HepG2 (cell line): ENCODE data around the gene GNG4. TPM values are rescaled to one million over a fixed set of nuclear protein-coding genes. Genes with fewer than 3 reads are reported as not detected.

ENCODE experiments used
- ARID2 ChIP-seq: sonication (generic); formaldehyde crosslinking; IDR thresholded peaks from 2 replicates; pipeline ENCODE4 v1.8.1; 2022; ENCODE audit warnings: mild to moderate bottlenecking, missing genetic modification reagents, borderline replicate concordance
- CCDC6 ChIP-seq: sonication (generic); formaldehyde crosslinking; IDR thresholded peaks from 2 replicates; pipeline ENCODE4 v1.8.1; 2022; ENCODE audit warnings: mild to moderate bottlenecking, missing genetic modification reagents, moderate library complexity
- CEBPB ChIP-seq: IDR thresholded peaks from 2 replicates; pipeline ENCODE4 v1.6.1; 2011; ENCODE audit warnings: low read depth, low read length, improper control_type of control experiment, borderline replicate concordance
- CEBPG ChIP-seq: IDR thresholded peaks from 2 replicates; pipeline ENCODE4 v1.6.1; 2016
- EEA1 ChIP-seq: sonication (generic); formaldehyde crosslinking; IDR thresholded peaks from 2 replicates; pipeline ENCODE4 v1.5.1; 2020; ENCODE audit warnings: mild to moderate bottlenecking, missing genetic modification reagents, borderline replicate concordance
- ERF ChIP-seq: IDR thresholded peaks from 2 replicates; pipeline ENCODE4 v1.6.1; 2018; ENCODE audit warnings: missing biosample characterization, missing genetic modification reagents
- ETV5 ChIP-seq: IDR thresholded peaks from 2 replicates; pipeline ENCODE4 v1.6.1; 2018; ENCODE audit warnings: missing biosample characterization, missing genetic modification reagents, inconsistent platforms, borderline replicate concordance
- ETV6 ChIP-seq: sonication (generic); formaldehyde crosslinking; conservative IDR thresholded peaks from 2 replicates; pipeline ENCODE4 v1.4.0; 2020; ENCODE audit warnings: missing genetic modification reagents
- KDM5B ChIP-seq: sonication (generic); formaldehyde crosslinking; IDR thresholded peaks from 2 replicates; pipeline ENCODE4 v1.4.0; 2020; ENCODE audit warnings: missing genetic modification reagents, mild to moderate bottlenecking, borderline replicate concordance
- PHF20 ChIP-seq: sonication (generic); formaldehyde crosslinking; IDR thresholded peaks from 2 replicates; pipeline ENCODE4 v1.5.0; 2020; ENCODE audit warnings: mild to moderate bottlenecking, missing genetic modification reagents
- SOX5 ChIP-seq: IDR thresholded peaks from 2 replicates; pipeline ENCODE4 v1.6.1; 2016; ENCODE audit warnings: borderline replicate concordance
- ZBTB20 ChIP-seq: sonication (generic); formaldehyde crosslinking; IDR thresholded peaks from 2 replicates; pipeline ENCODE4 v1.8.1; 2023; ENCODE audit warnings: missing genetic modification reagents, low read depth, mild to moderate bottlenecking, borderline replicate concordance
- ZNF30 ChIP-seq: sonication (generic); formaldehyde crosslinking; IDR thresholded peaks from 2 replicates; pipeline ENCODE4 v1.5.0; 2020; ENCODE audit warnings: mild to moderate bottlenecking, missing genetic modification reagents
- ZNF326 ChIP-seq: sonication (generic); formaldehyde crosslinking; IDR thresholded peaks from 2 replicates; pipeline ENCODE4 v1.4.0; 2020; ENCODE audit warnings: missing genetic modification reagents, borderline replicate concordance
- ZNF557 ChIP-seq: sonication (generic); formaldehyde crosslinking; IDR thresholded peaks from 2 replicates; pipeline ENCODE4 v1.4.0; 2020; ENCODE audit warnings: missing genetic modification reagents
- ZNF564 ChIP-seq: sonication (generic); formaldehyde crosslinking; IDR thresholded peaks from 2 replicates; pipeline ENCODE4 v1.8.1; 2023; ENCODE audit warnings: mild to moderate bottlenecking, missing genetic modification reagents
- ZNF788 ChIP-seq: sonication (generic); formaldehyde crosslinking; IDR thresholded peaks from 2 replicates; pipeline ENCODE4 v1.5.0; 2020; ENCODE audit warnings: mild to moderate bottlenecking, missing genetic modification reagents, borderline replicate concordance
- polyA plus RNA-seq, 8 experiments: library from polyadenylated mRNA; depleted of rRNA in 3 of 8; stranded (reverse) in 7 of 8; unstranded in 1 of 8; fragments of >200 nt; fragmentation: Illumina TruSeq in 4 of 8; extraction: Trizol in 4 of 8; gene quantifications; 2 replicates each; pipeline versions ENCODE4 v1.2.1 to v1.2.3, GENCODE V29; 2011 to 2016; ENCODE audit warnings: low read depth in 4 of 8, missing spikeins in 1 of 8, mixed read lengths in 1 of 8; ENCODE audit not compliant: insufficient read depth in 1 of 8
- total RNA-seq, 5 experiments: library from RNA; depleted of rRNA; stranded (reverse); fragments of >200 nt; fragmentation: Illumina TruSeq; extraction: Trizol; gene quantifications; 2 replicates each; pipeline ENCODE4 v1.2.3, GENCODE V29; 2016; ENCODE audit warnings: low read depth in 1 of 5
- TF ChIP-seq, protein P1 (sequence below): sonication (generic); formaldehyde crosslinking; IDR thresholded peaks from 2 replicates; pipeline ENCODE4 v1.4.0; 2020; ENCODE audit warnings: missing genetic modification reagents
- TF ChIP-seq, protein P2 (sequence below): sonication (generic); formaldehyde crosslinking; IDR thresholded peaks from 2 replicates; pipeline ENCODE4 v1.4.0; 2020; ENCODE audit warnings: missing genetic modification reagents
- TF ChIP-seq, protein P3 (sequence below): sonication (generic); formaldehyde crosslinking; IDR thresholded peaks from 2 replicates; pipeline ENCODE4 v1.4.0; 2020; ENCODE audit warnings: missing genetic modification reagents
- TF ChIP-seq, protein P4 (sequence below): sonication (generic); formaldehyde crosslinking; IDR thresholded peaks from 2 replicates; pipeline ENCODE4 v1.8.0; 2022; ENCODE audit warnings: mild to moderate bottlenecking, missing genetic modification reagents

Gene GNG4
- total and polyA plus RNA-seq, 2 of the 13 experiments (the other 11 are each of a cell fraction or from before 2014, with no cell fraction given), result 27.1 to 69.5 TPM

GRCh38 chr1:235504494-235505222 is 144.9 kb downstream of the GNG4 start (continued):
- peak; percentile 60; the same call in 1 of the 2 replicates for TF ChIP-seq SOX5 (CRISPR knock-in tag)
- peak; percentile 84; the same call in 1 of the 2 replicates for TF ChIP-seq ZNF788 (CRISPR knock-in tag)
- TF ChIP-seq, protein P1, sequence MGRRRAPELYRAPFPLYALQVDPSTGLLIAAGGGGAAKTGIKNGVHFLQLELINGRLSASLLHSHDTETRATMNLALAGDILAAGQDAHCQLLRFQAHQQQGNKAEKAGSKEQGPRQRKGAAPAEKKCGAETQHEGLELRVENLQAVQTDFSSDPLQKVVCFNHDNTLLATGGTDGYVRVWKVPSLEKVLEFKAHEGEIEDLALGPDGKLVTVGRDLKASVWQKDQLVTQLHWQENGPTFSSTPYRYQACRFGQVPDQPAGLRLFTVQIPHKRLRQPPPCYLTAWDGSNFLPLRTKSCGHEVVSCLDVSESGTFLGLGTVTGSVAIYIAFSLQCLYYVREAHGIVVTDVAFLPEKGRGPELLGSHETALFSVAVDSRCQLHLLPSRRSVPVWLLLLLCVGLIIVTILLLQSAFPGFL, result no peak; the same call in 1 of the 2 replicates
- TF ChIP-seq ZBTB20, result 0 out of 2 replicates have a peak, but pooled peaks have one; percentile 23
- peak; percentile 73 for TF ChIP-seq CCDC6 (CRISPR knock-in tag)
- 0 out of 2 replicates have a peak, but pooled peaks have one; percentile 1 for TF ChIP-seq CEBPB
- TF ChIP-seq ERF (CRISPR knock-in tag), result peak; percentile 89
- no peak for TF ChIP-seq ZNF326 (CRISPR knock-in tag)
- peak; percentile 72; the same call in 1 of the 2 replicates for TF ChIP-seq ZNF557 (CRISPR knock-in tag)
- TF ChIP-seq, protein P2, sequence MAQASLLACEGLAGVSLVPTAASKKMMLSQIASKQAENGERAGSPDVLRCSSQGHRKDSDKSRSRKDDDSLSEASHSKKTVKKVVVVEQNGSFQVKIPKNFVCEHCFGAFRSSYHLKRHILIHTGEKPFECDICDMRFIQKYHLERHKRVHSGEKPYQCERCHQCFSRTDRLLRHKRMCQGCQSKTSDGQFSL (CRISPR knock-in tag), result no peak
- peak; percentile 47; the same call in 1 of the 2 replicates for TF ChIP-seq PHF20
- TF ChIP-seq ZNF30 (CRISPR knock-in tag), result peak; percentile 71
- TF ChIP-seq, protein P3, sequence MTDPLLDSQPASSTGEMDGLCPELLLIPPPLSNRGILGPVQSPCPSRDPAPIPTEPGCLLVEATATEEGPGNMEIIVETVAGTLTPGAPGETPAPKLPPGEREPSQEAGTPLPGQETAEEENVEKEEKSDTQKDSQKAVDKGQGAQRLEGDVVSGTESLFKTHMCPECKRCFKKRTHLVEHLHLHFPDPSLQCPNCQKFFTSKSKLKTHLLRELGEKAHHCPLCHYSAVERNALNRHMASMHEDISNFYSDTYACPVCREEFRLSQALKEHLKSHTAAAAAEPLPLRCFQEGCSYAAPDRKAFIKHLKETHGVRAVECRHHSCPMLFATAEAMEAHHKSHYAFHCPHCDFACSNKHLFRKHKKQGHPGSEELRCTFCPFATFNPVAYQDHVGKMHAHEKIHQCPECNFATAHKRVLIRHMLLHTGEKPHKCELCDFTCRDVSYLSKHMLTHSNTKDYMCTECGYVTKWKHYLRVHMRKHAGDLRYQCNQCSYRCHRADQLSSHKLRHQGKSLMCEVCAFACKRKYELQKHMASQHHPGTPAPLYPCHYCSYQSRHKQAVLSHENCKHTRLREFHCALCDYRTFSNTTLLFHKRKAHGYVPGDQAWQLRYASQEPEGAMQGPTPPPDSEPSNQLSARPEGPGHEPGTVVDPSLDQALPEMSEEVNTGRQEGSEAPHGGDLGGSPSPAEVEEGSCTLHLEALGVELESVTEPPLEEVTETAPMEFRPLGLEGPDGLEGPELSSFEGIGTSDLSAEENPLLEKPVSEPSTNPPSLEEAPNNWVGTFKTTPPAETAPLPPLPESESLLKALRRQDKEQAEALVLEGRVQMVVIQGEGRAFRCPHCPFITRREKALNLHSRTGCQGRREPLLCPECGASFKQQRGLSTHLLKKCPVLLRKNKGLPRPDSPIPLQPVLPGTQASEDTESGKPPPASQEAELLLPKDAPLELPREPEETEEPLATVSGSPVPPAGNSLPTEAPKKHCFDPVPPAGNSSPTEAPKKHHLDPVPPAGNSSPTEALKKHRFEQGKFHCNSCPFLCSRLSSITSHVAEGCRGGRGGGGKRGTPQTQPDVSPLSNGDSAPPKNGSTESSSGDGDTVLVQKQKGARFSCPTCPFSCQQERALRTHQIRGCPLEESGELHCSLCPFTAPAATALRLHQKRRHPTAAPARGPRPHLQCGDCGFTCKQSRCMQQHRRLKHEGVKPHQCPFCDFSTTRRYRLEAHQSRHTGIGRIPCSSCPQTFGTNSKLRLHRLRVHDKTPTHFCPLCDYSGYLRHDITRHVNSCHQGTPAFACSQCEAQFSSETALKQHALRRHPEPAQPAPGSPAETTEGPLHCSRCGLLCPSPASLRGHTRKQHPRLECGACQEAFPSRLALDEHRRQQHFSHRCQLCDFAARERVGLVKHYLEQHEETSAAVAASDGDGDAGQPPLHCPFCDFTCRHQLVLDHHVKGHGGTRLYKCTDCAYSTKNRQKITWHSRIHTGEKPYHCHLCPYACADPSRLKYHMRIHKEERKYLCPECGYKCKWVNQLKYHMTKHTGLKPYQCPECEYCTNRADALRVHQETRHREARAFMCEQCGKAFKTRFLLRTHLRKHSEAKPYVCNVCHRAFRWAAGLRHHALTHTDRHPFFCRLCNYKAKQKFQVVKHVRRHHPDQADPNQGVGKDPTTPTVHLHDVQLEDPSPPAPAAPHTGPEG (CRISPR knock-in tag), result 0 out of 2 replicates have a peak, but pooled peaks have one; percentile 65
- TF ChIP-seq, protein P4, sequence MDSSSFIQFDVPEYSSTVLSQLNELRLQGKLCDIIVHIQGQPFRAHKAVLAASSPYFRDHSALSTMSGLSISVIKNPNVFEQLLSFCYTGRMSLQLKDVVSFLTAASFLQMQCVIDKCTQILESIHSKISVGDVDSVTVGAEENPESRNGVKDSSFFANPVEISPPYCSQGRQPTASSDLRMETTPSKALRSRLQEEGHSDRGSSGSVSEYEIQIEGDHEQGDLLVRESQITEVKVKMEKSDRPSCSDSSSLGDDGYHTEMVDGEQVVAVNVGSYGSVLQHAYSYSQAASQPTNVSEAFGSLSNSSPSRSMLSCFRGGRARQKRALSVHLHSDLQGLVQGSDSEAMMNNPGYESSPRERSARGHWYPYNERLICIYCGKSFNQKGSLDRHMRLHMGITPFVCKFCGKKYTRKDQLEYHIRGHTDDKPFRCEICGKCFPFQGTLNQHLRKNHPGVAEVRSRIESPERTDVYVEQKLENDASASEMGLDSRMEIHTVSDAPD, result peak; percentile 78; the same call in 1 of the 2 replicates
- TF ChIP-seq ZNF564 (CRISPR knock-in tag), result peak; percentile 77; the same call in 1 of the 2 replicates
- no peak for TF ChIP-seq CEBPG (CRISPR knock-in tag)
- peak; percentile 66 for TF ChIP-seq ETV5 (CRISPR knock-in tag)
- TF ChIP-seq ARID2 (CRISPR knock-in tag), result no peak
- TF ChIP-seq EEA1 (CRISPR knock-in tag), result no peak; the same call in 1 of the 2 replicates
- TF ChIP-seq KDM5B (CRISPR knock-in tag), result peak; percentile 83; the same call in 1 of the 2 replicates
- 0 out of 2 replicates have a peak, but pooled peaks have one; percentile 5 for TF ChIP-seq ETV6 (CRISPR knock-in tag)
